ENCODE measurements around the gene CACNA1H.

- TF ChIP-seq CTCF (IDR thresholded peaks at IDR 0.05; ENCODE audit: low read depth, low read length, poor library complexity, severe bottlenecking) (no peak), EZH2phosphoT487 (IDR thresholded peaks at IDR 0.05; ENCODE audit: borderline replicate concordance, low read length) (no peak)
These were observed 26.3 kb upstream of the CACNA1H start for GRCh38 chr16:1126586-1126985.

All from DOHH2 (cell line).